Testis (tissue), 3 donors: Measurements from ENCODE around the gene PLCH2. TPM values are rescaled to one million over a fixed set of nuclear protein-coding genes. Genes with fewer than 3 reads are reported as not detected.

Experiments
- DNase-seq: peaks from one replicate; pipeline ENCODE4 v3.0.0-alpha.2; 2019
- H3K27ac ChIP-seq, 2 donors: fragments of 200-600 bp; sonication (generic); one replicate each; pipeline ENCODE4 v1.5.1; 2019
- H3K27me3 ChIP-seq: fragments of 200-600 bp; sonication (generic); one replicate; pipeline ENCODE4 v1.5.1; 2019
- H3K36me3 ChIP-seq: fragments of 200-600 bp; sonication (generic); one replicate; pipeline ENCODE4 v1.5.1; 2017; ENCODE audit warnings: low read depth; ENCODE audit errors: missing control alignments
- H3K4me1 ChIP-seq: fragments of 200-600 bp; sonication (generic); one replicate; pipeline ENCODE4 v1.5.1; 2019
- H3K4me3 ChIP-seq, 2 donors: fragments of 200-600 bp; sonication (generic); one replicate each; pipeline ENCODE4 v1.5.1; 2017 to 2019
- H3K9me3 ChIP-seq: fragments of 200-600 bp; sonication (generic); one replicate; pipeline ENCODE4 v1.5.1; 2017
- POLR2A ChIP-seq: fragments of 450-650 bp; IDR thresholded peaks from one replicate; pipeline ENCODE4 v1.6.1; 2017; ENCODE audit warnings: antibody characterized with exemption, mild to moderate bottlenecking, moderate library complexity
- WGBS, 2 donors: methylation state at CpG; one replicate each; pipeline ENCODE4 v1.1.5; 2018; 5-methylcytosine and 5-hydroxymethylcytosine counted together
- intact Hi-C: fragments of 100-400 bp; cut with DNase I; formaldehyde crosslinking; loops from one replicate; pipeline ENCODE4 v1.15.1; 2023; ENCODE audit warnings: low total_unique reads
- polyA plus RNA-seq: library from polyadenylated mRNA; stranded (reverse); fragments of 350-450 nt; fragmentation: Illumina TruSeq; extraction: RNeasy Lipid Tissue Mini Kit (QIAGEN cat#74804); gene quantifications from one replicate; pipeline ENCODE4 v1.2.3, GENCODE V29; 2014; ENCODE audit warnings: low read depth, low replicate concordance; ENCODE audit not compliant: insufficient read depth
- total RNA-seq, 2 donors: library from RNA; depleted of rRNA; stranded (reverse); fragments of >200 nt; gene quantifications; one replicate each; pipeline ENCODE4 v1.2.3, GENCODE V29; 2016
- TF ChIP-seq, protein P1 (sequence below), 3 experiments: fragments of 450-650 bp in 2 of 3; fragments of 200-600 bp in 1 of 3; sonication (generic) in 1 of 3; IDR thresholded peaks; one replicate each; pipeline ENCODE4 v1.5.1; 2016 to 2019; ENCODE audit warnings: antibody characterized with exemption in 3 of 3, mild to moderate bottlenecking in 2 of 3, moderate library complexity in 1 of 3

PLCH2 gene
- total and polyA plus RNA-seq, 3 donors from 2014 or later: 2.7 to 6.5 (median 5.7) TPM

DNA sequence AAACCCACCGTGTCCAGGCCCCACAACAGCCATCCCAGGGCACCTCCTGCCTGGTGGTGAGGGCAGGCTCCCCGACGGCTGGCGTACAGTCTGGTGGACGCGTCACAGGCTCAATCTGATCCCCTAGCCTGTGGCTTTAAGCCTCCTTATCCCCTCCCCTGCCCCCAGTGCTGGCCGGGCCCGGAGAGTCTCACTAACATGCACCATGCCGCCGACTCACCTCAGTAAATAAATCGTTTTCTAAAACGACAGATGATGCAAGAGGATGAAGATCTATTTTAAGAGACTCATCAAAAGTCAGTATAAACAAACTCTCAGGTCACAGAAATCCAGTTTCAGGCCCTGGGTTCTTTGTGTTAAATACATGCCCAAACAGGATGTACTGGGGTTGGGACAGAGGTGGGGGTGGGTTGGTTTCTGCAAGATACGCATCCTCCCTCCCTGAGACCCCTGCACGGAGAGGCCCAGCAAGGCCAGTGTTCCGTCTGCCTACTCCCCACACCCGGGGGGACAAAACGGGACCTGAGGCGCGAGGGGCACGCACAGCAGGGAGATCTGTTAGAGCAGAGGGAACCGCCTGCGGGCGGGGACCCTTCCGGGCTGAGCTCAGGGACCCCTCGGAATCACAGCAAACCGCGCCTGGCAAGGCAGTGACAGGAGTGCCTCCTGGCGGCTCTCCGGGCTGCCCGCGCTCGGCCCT, 47.3 kb downstream of the PLCH2 start:
- peaks cover 37% of the 10 kb centered on the region for H3K4me1 ChIP-seq
- H3K4me3 ChIP-seq: no peak overlapping the region
- TF ChIP-seq, protein P1, sequence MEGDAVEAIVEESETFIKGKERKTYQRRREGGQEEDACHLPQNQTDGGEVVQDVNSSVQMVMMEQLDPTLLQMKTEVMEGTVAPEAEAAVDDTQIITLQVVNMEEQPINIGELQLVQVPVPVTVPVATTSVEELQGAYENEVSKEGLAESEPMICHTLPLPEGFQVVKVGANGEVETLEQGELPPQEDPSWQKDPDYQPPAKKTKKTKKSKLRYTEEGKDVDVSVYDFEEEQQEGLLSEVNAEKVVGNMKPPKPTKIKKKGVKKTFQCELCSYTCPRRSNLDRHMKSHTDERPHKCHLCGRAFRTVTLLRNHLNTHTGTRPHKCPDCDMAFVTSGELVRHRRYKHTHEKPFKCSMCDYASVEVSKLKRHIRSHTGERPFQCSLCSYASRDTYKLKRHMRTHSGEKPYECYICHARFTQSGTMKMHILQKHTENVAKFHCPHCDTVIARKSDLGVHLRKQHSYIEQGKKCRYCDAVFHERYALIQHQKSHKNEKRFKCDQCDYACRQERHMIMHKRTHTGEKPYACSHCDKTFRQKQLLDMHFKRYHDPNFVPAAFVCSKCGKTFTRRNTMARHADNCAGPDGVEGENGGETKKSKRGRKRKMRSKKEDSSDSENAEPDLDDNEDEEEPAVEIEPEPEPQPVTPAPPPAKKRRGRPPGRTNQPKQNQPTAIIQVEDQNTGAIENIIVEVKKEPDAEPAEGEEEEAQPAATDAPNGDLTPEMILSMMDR (IDR thresholded peaks at IDR 0.05): no peak
- no peak for TF ChIP-seq POLR2A
- H3K36me3 ChIP-seq: peaks cover 2% of the 10 kb centered on the region
- no peak overlapping the region for H3K27ac ChIP-seq
- no peaks in the 10 kb centered on the region for H3K9me3 ChIP-seq
- no peaks in the 10 kb centered on the region for H3K27me3 ChIP-seq
- DNase-seq: no peak
- intact Hi-C loops: no loop called here
- 83 to 89% methylated on average over 32 of the region's 32 CpGs for WGBS, 2 donors

DNA sequence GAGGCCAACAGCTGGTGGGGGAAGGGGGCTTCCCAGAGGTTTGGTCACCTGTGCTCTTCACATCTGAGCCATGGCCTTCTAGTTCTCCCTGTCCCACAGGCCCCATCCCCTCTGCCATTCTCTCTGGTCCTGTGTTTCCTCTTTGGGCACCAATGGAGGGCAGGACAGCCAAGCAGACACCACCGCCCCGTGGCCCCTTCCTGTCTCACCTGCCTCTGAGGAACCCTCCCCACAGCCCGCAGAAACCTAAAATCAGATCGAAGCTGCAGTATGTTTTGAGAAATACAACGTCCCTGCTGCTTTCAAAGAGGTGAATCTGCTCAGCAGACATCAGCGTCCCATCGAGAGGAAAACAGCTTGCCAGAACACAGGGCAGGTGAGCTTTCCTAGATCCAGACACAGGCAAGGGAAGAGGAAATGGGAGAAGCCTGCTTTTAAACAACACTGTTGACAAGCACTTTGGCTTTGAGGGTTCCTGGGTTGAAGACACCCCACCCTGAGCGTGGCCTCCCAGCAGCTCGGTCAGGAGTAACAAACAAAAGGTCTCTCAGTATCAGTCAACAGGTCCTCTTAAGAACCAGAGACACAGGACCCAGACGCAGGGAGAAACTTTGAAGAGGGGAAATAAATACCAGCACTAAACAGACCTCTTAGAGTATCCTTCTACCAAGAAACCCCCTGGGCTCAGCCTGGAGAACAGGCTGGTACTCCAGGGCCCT, 48.0 kb downstream of the PLCH2 start:
- Histone ChIP-seq H3K27ac (no peak overlapping the region), H3K4me3 (no peak overlapping the region), H3K36me3 (no peaks in the 10 kb centered on the region), H3K4me1 (peaks cover 43% of the 10 kb centered on the region), H3K27me3 (no peaks in the 10 kb centered on the region), H3K9me3 (no peaks in the 10 kb centered on the region)
- no peak for TF ChIP-seq POLR2A
- TF ChIP-seq, protein P1 (IDR thresholded peaks at IDR 0.05): no peak
- intact Hi-C loops: no loop called here
- 73 to 84% methylated on average over 9 to 10 of the region's 10 CpGs for WGBS, 2 donors
- no peak for DNase-seq

DNA sequence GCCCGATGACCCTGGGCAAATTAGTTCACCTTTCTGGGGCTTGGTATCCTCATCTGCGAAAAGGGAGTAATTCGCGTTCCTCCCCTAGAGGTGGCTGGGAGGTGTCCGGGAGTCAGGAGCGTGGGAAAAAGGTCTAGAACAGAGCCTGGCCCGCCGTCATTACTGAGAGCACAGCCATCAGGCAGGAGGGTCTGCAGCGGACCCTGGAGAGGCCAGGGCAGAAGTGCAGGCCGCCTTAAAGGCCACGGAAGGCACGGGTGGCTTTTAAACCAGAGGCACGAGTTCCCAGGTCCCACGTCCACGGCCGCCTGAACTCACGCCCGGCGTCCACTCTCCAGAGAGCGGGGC, 49.5 kb downstream of the PLCH2 start:
- Histone ChIP-seq H3K27me3 (no peaks in the 10 kb centered on the region), H3K27ac (peak overlapping the region; percentile 6 to 91), H3K36me3 (no peaks in the 10 kb centered on the region), H3K9me3 (no peaks in the 10 kb centered on the region), H3K4me3 (peak overlapping the region; percentile 71 to 82), H3K4me1 (peaks cover 47% of the 10 kb centered on the region)
- intact Hi-C loops: no loop called here
- WGBS, 2 donors: 0 to 1% methylated on average over 4 to 20 of the region's 20 CpGs
- TF ChIP-seq, protein P1 (IDR thresholded peaks at IDR 0.05): no peak
- no peak for TF ChIP-seq POLR2A
- DNase-seq: no peak

DNA sequence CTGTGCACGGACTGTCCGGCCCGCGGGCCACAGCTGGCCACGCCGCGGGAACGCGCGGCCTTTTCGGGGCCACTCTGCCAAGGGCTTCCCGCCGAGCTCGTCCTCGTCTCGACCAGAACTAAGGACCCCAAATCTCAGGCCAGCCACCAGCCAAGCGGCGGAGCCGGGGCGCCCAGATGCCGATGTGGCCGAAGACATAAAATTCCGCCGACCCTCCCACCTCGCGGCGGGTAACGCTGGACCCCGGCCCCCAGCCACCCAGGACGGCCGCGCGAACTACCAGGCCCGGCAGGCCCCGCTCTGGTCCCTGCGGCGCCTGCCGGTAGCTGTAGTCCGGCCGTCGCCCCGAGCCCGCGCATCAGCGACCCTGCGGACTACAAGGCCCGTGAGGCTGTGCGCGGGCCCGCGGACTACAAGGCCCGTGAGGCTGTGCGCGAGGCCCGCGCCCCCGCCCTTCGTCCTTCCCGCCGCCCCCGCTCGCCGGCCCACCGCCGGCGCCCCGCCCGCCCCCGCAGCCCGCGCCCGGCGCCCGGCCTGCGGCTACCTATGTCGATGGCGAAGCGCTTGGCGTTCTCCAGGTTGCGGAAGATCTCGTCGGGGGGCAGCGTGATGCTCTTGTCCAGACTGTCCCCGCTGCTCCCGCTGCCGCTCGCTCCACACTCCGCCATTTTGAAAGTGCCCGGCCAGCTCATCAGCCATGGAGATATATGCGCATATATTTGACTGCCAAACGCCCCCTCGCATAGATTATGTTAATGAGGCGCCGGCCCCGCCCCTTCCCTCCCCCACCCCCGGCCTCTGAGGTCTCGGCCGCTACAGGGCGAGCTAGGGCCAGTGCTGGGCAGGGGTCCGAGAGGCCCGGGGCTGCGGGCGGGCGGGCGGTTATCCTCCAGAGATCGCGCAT, 50.1 kb downstream of the PLCH2 start, which contains the start of gene PANK4:
Gene PANK4 (minus strand): TSS at position 677 of the 904 bp plus-strand sequence. CDS start 9 bp downstream, at position 668.
- TF ChIP-seq POLR2A: peak; percentile 25
- TF ChIP-seq, protein P1 (IDR thresholded peaks at IDR 0.05): no peak
- peaks cover 53% of the 10 kb centered on the region for H3K4me1 ChIP-seq
- no peaks in the 10 kb centered on the region for H3K9me3 ChIP-seq
- H3K27ac ChIP-seq: peak within 1 kb of the TSS; percentile 6 to 91
- DNase-seq: peak; percentile 97
- no peaks in the 10 kb centered on the region for H3K36me3 ChIP-seq
- no peaks in the 10 kb centered on the region for H3K27me3 ChIP-seq
- intact Hi-C loops: no loop called here
- peak within 1 kb of the TSS; percentile 71 to 82 for H3K4me3 ChIP-seq
- WGBS, 2 donors: 0% methylated on average over 3 to 53 of the region's 107 CpGs
